Subcutaneous abdominal adipose tissue (tissue), 5 donors: Measurements from ENCODE around the gene PRR5L.

Experiments used
- H3K27ac ChIP-seq: one replicate; pipeline ENCODE4 v1.7.0; 2013; ENCODE audit warnings: low read depth, mild to moderate bottlenecking, inconsistent platforms, low read length, moderate library complexity
- H3K27me3 ChIP-seq, 5 donors: one replicate each; pipeline ENCODE4 v1.7.0; 2013; ENCODE audit warnings: low read length in 5 of 5, inconsistent platforms in 1 of 5; ENCODE audit not compliant: control insufficient read depth in 5 of 5, insufficient read depth in 4 of 5
- H3K36me3 ChIP-seq, 5 donors: one replicate each; pipeline ENCODE4 v1.7.0; 2013; ENCODE audit warnings: low read length in 5 of 5; ENCODE audit not compliant: control insufficient read depth in 5 of 5, insufficient read depth in 5 of 5
- H3K4me1 ChIP-seq, 5 donors: one replicate each; pipeline ENCODE4 v1.7.0; 2013; ENCODE audit warnings: low read length in 5 of 5, mild to moderate bottlenecking in 3 of 5, moderate library complexity in 1 of 5; ENCODE audit not compliant: control insufficient read depth in 5 of 5, insufficient read depth in 5 of 5
- H3K4me3 ChIP-seq, 5 donors: one replicate each; pipeline ENCODE4 v1.7.0; 2013; ENCODE audit warnings: low read length in 5 of 5, low read depth in 1 of 5
- H3K9ac ChIP-seq, 5 donors: one replicate each; pipeline ENCODE4 v1.7.0; 2013; ENCODE audit warnings: low read length in 5 of 5, mild to moderate bottlenecking in 4 of 5, moderate library complexity in 3 of 5
- H3K9me3 ChIP-seq, 5 donors: one replicate each; pipeline ENCODE4 v1.7.0; 2013; ENCODE audit warnings: low read length in 5 of 5; ENCODE audit not compliant: control insufficient read depth in 5 of 5
- donor health status: healthy.
- donor health status: healthy.
- donor health status: healthy.
- donor health status: healthy.
- donor health status: healthy.

The PRR5L gene

DNA sequence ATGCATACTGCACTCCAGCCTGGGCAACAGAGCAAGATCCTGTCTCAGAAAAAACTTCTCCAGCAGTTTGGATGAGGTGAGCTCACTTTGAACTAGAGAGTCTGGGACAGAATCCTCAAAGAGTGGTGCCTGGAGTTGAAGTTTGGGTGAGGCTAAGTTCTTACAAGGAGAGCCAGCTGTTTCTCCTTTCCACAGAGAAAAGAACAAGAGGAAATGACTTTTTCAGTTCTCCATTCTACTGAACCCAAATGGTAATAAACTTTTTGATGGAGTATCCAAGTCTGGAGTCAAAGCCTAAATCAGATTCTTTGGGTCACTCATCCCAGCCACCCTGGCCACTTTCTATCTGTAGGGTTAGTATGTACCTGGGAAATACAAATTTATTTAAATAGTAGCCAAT, 111.3 kb downstream of the PRR5L start:
- Histone ChIP-seq H3K4me3 (no peak overlapping the region), H3K36me3 (peaks cover 5 to 41% (median 30%) of the 10 kb centered on the region in 5 donors), H3K4me1 (peaks cover 3 to 53% (median 40%) of the 10 kb centered on the region in 5 donors), H3K27me3 (no peaks in the 10 kb centered on the region), H3K9ac (no peak overlapping the region), H3K27ac (no peak overlapping the region), H3K9me3 (no peaks in the 10 kb centered on the region)

DNA sequence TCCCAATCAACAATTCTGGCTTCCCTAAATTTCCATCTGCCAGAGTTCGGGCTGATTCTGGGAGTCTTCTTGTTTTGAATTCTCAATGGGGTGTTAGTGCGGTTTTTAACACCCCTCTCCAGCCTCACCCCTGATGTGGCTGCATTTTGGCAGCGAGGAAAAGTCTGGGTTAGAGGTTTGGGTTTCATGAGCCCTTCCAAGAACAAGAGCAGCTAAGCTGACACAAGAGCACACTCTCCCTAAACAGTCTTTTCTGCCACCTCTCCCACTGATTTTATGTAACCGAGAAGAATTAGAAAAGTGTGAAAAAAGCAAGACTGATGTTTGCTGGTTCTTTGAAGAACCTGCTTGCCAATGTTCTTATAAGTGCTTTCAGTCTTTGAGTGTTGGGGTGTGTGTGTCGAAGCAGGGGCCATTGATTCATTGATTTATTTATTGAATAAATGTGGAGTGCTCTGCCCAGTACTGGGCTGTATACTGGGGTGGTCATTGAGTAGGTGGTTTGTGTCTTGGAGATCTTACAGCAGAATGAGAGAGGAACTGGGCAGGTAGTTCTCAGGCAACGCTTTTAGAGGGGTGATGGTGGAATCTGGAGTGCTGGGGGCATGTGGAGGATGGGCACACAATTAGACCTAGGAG, 112.5 kb downstream of the PRR5L start:
- H3K36me3 ChIP-seq: peaks cover 3 to 31% (median 27%) of the 10 kb centered on the region in 5 donors
- H3K4me1 ChIP-seq: peaks cover 3 to 45% (median 34%) of the 10 kb centered on the region in 5 donors
- no peak overlapping the region for H3K9ac ChIP-seq
- peak overlapping the region; percentile 30 for H3K27ac ChIP-seq
- peak overlapping the region in 1 of 5 donors; percentile 5 for H3K4me3 ChIP-seq
- H3K9me3 ChIP-seq: no peaks in the 10 kb centered on the region
- no peaks in the 10 kb centered on the region for H3K27me3 ChIP-seq

DNA sequence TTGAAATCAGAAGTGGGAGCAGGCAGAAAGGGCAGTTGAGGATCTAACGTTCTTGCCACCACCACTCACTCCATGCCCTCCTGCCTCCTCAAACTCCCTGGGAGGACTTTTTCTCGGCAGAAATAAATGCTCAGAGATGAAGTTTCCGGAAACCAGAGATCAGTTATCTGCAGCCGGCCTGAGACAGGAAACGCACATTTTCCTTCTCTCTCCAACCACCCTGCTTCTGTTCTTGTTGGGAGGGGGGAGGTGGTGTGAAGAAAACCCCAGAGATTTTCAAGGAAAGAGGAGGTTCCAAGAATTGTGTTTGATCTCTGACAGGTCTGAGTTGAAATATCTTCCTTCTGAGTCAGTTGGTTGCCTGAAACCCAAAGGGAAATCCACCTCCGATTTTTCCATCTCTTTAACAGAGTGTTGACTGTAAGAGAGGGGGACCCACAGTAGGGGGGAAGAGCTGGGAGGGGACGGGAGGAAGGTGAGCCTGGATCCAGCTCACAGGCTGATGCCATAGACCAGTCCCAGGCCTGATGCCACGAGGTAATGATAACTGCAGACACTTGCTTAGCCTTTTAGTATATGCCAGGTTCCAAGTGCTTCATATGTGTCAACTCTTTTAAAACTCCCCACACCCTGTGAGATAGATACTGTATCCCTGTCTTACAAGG, 113.2 kb downstream of the PRR5L start:
- Histone ChIP-seq H3K4me3 (peak overlapping the region in 1 of 5 donors; percentile 5), H3K27me3 (no peaks in the 10 kb centered on the region), H3K4me1 (peaks cover 3 to 45% (median 34%) of the 10 kb centered on the region in 5 donors), H3K9me3 (no peaks in the 10 kb centered on the region), H3K9ac (no peak overlapping the region), H3K36me3 (peaks cover 0 to 25% (median 24%) of the 10 kb centered on the region in 5 donors), H3K27ac (peak overlapping the region; percentile 30)

DNA sequence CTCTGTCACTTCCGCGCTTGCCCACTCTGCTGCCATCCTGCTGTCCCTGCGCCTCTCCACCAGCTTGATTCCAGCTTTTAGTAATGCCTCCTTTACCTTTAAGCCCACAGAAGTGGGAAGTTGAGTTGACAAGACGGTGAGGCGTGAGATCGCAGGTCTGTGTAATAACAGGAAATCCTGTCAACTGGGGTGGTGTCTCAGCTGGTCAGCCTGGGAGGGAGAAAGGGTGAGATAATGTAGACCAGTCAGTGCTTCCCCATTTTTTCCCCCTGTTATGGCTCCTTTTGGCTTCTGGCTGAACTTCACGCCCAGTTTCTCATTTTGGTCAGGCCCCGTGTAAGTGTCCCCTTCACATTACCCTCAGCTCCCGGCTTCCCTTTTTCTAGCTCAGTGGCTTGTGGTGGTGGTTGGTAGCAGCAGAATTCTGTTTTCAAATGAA, 115.1 kb downstream of the PRR5L start:
- Histone ChIP-seq H3K4me1 (peaks cover 3 to 45% (median 34%) of the 10 kb centered on the region in 5 donors), H3K9ac (no peak overlapping the region), H3K9me3 (no peaks in the 10 kb centered on the region), H3K4me3 (no peak overlapping the region), H3K27me3 (no peaks in the 10 kb centered on the region), H3K27ac (no peak overlapping the region), H3K36me3 (peaks cover 0 to 17% (median 9%) of the 10 kb centered on the region in 5 donors)

DNA sequence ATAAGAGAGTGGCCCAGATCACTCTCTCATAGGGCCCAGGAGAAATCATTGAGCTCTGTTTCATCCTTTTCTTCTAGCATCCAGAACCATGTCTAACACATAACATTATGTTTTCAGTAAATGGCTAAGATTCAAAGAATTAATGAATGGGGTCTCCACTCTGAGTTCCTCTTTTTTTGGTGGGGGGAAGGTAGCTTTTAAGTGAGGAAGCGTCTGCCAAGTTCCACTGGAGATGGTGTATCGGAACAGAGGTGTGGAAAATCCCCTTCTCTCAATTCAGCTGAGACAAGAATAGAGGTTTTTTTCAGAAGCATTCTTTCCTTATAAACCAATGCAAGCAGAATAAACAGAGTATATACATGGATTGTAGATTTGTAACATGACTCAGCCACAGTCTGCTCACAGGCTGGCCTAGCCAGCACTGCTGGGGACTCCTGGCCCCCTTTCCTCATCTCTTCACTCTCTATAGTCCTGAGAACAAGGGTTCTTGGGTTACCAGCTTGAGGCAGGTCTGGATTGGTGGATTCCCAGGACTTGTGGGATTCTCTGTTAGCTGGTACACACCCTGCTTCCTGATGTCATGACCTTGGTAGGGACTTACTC, 116.8 kb downstream of the PRR5L start:
- Histone ChIP-seq H3K4me3 (no peak overlapping the region), H3K9me3 (no peaks in the 10 kb centered on the region), H3K27ac (no peak overlapping the region), H3K9ac (no peak overlapping the region), H3K36me3 (peaks cover 0 to 23% (median 8%) of the 10 kb centered on the region in 5 donors), H3K27me3 (no peaks in the 10 kb centered on the region), H3K4me1 (peaks cover 3 to 41% (median 34%) of the 10 kb centered on the region in 5 donors)

DNA sequence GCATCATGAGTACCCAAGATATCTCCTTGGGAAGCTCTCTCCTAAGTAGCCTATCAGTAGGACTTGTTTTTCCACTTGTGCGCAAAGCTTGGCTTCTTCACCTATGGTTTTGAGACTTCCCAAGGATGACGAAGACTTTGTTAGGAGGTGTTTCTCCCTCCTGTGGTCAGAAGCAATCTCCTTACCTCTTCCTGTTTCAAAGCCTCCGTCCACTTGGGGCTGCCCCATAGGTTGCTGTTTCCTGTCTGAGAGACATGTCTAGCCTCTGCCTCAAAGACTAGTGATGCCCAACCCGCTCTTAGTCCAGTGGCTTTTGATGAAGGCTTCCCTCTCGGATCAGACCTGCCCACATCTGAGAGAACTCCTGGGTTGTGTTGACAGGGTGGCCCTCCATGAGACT, 121.1 kb downstream of the PRR5L start:
- Histone ChIP-seq H3K27me3 (no peaks in the 10 kb centered on the region), H3K4me3 (no peak overlapping the region), H3K4me1 (peaks cover 0 to 21% (median 18%) of the 10 kb centered on the region in 5 donors), H3K27ac (no peak overlapping the region), H3K9me3 (no peaks in the 10 kb centered on the region), H3K36me3 (peaks cover 5 to 15% (median 8%) of the 10 kb centered on the region in 5 donors), H3K9ac (no peak overlapping the region)

DNA sequence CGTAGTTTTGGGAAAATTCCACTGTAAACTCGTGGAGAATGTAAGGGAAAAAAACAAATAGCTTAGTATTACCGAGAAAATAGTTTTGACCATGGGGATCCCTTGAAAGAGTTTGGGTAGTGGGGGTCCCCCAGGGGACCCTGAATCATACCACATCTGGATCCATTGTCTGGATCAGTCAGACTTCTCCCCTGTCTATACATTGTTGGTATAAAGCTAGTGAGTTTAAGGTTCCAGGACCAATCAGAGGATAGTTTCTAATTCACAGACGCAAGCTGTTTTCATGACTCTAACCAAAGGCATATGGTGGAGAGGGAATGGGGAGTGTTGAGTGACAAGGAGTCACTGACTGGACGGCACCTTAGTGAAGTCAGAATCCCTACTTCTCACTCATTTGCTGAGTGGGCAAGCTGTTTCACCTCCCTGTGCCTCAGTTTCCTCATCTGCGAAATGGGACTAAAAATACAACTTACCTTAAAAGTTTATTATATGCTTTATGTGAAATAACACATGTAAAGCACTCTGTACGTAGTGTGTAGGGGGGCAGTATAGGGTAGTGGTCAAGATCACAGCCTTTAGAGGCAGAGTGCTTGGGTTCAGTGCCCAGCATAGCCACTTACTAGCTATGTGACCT, 123.8 kb downstream of the PRR5L start:
- no peak overlapping the region for H3K9ac ChIP-seq
- H3K27me3 ChIP-seq: no peaks in the 10 kb centered on the region
- peaks cover 0 to 21% (median 18%) of the 10 kb centered on the region in 5 donors for H3K4me1 ChIP-seq
- H3K27ac ChIP-seq: no peak overlapping the region
- H3K36me3 ChIP-seq: peaks cover 5 to 13% (median 9%) of the 10 kb centered on the region in 5 donors
- H3K9me3 ChIP-seq: no peaks in the 10 kb centered on the region
- H3K4me3 ChIP-seq: no peak overlapping the region

DNA sequence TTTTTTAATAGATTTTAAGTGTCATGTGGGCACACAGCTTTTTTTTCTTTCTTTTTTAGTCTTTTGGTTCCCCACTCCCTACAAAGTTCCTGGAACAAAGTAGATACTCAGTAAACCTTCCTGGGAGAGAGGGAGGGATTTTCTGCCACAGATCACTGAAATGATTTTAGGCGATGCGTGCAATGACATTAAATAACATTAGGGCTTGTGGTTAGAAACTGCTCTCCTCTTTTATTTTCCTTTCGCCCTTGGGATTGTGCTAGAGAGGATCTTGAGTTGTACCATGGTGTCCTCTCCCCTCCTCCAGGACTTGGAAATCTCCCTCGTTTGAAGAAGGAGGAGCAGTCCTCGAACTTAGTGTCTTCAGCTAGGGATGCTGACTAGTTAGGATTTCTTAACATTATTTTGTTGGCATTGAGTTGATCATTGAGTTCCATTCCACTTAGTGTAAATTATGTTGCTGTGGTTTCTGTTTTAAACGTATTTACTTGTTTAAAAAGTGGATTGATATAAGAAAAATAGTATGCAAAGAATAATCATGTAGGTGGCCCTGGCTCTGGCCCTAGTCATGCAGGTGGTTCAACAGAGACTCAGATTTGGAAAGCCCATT, 125.6 kb downstream of the PRR5L start:
- H3K9ac ChIP-seq: no peak overlapping the region
- H3K27me3 ChIP-seq: no peaks in the 10 kb centered on the region
- peak overlapping the region; percentile 33 for H3K27ac ChIP-seq
- peaks cover 3 to 34% (median 30%) of the 10 kb centered on the region in 5 donors for H3K4me1 ChIP-seq
- H3K36me3 ChIP-seq: peaks cover 5 to 11% (median 8%) of the 10 kb centered on the region in 5 donors
- no peak overlapping the region for H3K4me3 ChIP-seq
- H3K9me3 ChIP-seq: no peaks in the 10 kb centered on the region

DNA sequence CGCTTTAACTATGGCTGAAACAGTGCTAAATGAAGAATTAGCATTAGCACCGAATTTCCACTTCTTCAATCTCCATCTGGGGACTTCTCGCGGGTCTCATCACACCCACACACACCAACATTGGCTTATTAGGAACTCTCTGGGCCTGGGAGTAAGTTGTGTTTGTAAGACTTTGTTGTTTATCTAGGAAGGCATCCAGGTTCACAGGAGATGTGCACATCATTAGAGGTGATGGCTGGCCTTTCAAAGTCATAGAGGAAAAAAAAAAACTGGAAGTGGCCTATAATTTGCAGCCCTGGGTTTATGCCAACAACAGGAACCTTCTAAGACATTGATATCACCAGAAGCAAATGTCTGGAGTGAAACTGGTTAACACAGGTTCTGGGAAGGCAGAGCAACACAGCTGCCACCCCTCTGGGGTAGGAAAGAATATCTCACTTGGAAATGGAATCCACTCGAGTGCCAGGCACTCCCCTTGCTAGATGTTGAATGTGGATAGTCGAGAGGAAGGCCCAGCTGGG, 129.5 kb downstream of the PRR5L start:
- Histone ChIP-seq H3K9ac (no peak overlapping the region), H3K27ac (no peak overlapping the region), H3K4me1 (peaks cover 5 to 37% (median 29%) of the 10 kb centered on the region in 5 donors), H3K27me3 (no peaks in the 10 kb centered on the region), H3K9me3 (no peaks in the 10 kb centered on the region), H3K4me3 (no peak overlapping the region), H3K36me3 (peaks cover 0 to 7% (median 0%) of the 10 kb centered on the region in 5 donors)
